ACHN (cell line): Measurements from ENCODE around the gene DNAJC25.
"Not testable (repeated sequence)": the region's sequence is repeated elsewhere in the genome, so short reads cannot be mapped to it uniquely, and the experiment has no call there.

Experiments
- DNase-seq: peaks from one replicate; pipeline ENCODE4 v3.0.0-alpha.2; 2015
- in situ Hi-C: cut with HindIII; loops from 2 replicates; pipeline ENCODE4 v1.10.0; 2017; ENCODE audit warnings: low sequenced_read_pairs, low pct_ligation_motif_present, low pct_unique_long_range_greater_than_20kb

DNAJC25 gene

GRCh38 chr9:111631214-111631971 lies at the start of gene DNAJC25:
Gene DNAJC25 (plus strand): TSS chr9:111631334. CDS start chr9:111631408, 74 bp downstream.
- peak; percentile 97 for DNase-seq
- in situ Hi-C loops, result no loop called here

- DNase-seq, result no peak
- in situ Hi-C loops, result no loop called here
Observed at GRCh38 chr9:111582888-111583287, 48.2 kb upstream of the DNAJC25 start.

GRCh38 chr9:111586378-111586777 lies 44.8 kb upstream of the DNAJC25 start:
- in situ Hi-C loops, result no loop called here
- no peak for DNase-seq

GRCh38 chr9:111588846-111589245 lies 42.3 kb upstream of the DNAJC25 start:
- no peak for DNase-seq
- in situ Hi-C loops, result no loop called here

GRCh38 chr9:111597852-111598732 lies 33.0 kb upstream of the DNAJC25 start:
- peak; percentile 64 for DNase-seq
- in situ Hi-C loops, result no loop called here

- DNase-seq, result peak; percentile 32
- in situ Hi-C loops, result no loop called here
Observed at GRCh38 chr9:111598733-111599091, 32.4 kb upstream of the DNAJC25 start.

- in situ Hi-C loops, result no loop called here
- DNase-seq, result peak; percentile 84
Observed at GRCh38 chr9:111599092-111599954, 31.8 kb upstream of the DNAJC25 start, which contains the start of gene PTGR1. Gene PTGR1 (minus strand): TSS chr9:111599647. CDS start chr9:111597422, 2,225 bp downstream.

- in situ Hi-C loops, result no loop called here
- DNase-seq, result no peak
Observed at GRCh38 chr9:111599955-111600343, 31.2 kb upstream of the DNAJC25 start.

- no peak for DNase-seq
- in situ Hi-C loops, result no loop called here
Observed at GRCh38 chr9:111601237-111602018, 29.7 kb upstream of the DNAJC25 start.

- no peak for DNase-seq
- in situ Hi-C loops, result no loop called here
Observed at GRCh38 chr9:111603041-111603440, 28.1 kb upstream of the DNAJC25 start.

- no peak for DNase-seq
- in situ Hi-C loops, result no loop called here
Observed at GRCh38 chr9:111604054-111604615, 27.0 kb upstream of the DNAJC25 start.

- peak; percentile 5 for DNase-seq
- in situ Hi-C loops, result no loop called here
Observed at GRCh38 chr9:111605041-111605559, 26.0 kb upstream of the DNAJC25 start.

GRCh38 chr9:111610149-111610548 lies 21.0 kb upstream of the DNAJC25 start:
- in situ Hi-C loops, result no loop called here

GRCh38 chr9:111610845-111611244 lies 20.3 kb upstream of the DNAJC25 start:
- in situ Hi-C loops, result no loop called here

More at GRCh38 chr9:111610149-111610548, 21.0 kb upstream of the DNAJC25 start:
- no peak for DNase-seq

GRCh38 chr9:111613436-111614040 lies 17.6 kb upstream of the DNAJC25 start:
- in situ Hi-C loops, result no loop called here
- DNase-seq, result no peak

More at GRCh38 chr9:111610845-111611244, 20.3 kb upstream of the DNAJC25 start:
- no peak for DNase-seq

GRCh38 chr9:111615928-111616327 lies 15.2 kb upstream of the DNAJC25 start:
- no peak for DNase-seq
- in situ Hi-C loops, result no loop called here

GRCh38 chr9:111617349-111617748 lies 13.8 kb upstream of the DNAJC25 start:
- DNase-seq, in situ Hi-C loops: not testable (repeated sequence)
